Measurements from ENCODE around the gene EXD2.

- TF ChIP-seq CREB1 (CRISPR knock-in tag; IDR thresholded peaks at IDR 0.05): no peak
- no peak for TF ChIP-seq NR1H2 (CRISPR knock-in tag; IDR thresholded peaks at IDR 0.05)
- no peak for TF ChIP-seq ETV6 (CRISPR knock-in tag; IDR thresholded peaks at IDR 0.05)
- no peak for TF ChIP-seq CTCF (IDR thresholded peaks at IDR 0.05)
- TF ChIP-seq FOXJ3 (CRISPR knock-in tag; IDR thresholded peaks at IDR 0.05; ENCODE audit: borderline replicate concordance): no peak
- TF ChIP-seq, protein P1, sequence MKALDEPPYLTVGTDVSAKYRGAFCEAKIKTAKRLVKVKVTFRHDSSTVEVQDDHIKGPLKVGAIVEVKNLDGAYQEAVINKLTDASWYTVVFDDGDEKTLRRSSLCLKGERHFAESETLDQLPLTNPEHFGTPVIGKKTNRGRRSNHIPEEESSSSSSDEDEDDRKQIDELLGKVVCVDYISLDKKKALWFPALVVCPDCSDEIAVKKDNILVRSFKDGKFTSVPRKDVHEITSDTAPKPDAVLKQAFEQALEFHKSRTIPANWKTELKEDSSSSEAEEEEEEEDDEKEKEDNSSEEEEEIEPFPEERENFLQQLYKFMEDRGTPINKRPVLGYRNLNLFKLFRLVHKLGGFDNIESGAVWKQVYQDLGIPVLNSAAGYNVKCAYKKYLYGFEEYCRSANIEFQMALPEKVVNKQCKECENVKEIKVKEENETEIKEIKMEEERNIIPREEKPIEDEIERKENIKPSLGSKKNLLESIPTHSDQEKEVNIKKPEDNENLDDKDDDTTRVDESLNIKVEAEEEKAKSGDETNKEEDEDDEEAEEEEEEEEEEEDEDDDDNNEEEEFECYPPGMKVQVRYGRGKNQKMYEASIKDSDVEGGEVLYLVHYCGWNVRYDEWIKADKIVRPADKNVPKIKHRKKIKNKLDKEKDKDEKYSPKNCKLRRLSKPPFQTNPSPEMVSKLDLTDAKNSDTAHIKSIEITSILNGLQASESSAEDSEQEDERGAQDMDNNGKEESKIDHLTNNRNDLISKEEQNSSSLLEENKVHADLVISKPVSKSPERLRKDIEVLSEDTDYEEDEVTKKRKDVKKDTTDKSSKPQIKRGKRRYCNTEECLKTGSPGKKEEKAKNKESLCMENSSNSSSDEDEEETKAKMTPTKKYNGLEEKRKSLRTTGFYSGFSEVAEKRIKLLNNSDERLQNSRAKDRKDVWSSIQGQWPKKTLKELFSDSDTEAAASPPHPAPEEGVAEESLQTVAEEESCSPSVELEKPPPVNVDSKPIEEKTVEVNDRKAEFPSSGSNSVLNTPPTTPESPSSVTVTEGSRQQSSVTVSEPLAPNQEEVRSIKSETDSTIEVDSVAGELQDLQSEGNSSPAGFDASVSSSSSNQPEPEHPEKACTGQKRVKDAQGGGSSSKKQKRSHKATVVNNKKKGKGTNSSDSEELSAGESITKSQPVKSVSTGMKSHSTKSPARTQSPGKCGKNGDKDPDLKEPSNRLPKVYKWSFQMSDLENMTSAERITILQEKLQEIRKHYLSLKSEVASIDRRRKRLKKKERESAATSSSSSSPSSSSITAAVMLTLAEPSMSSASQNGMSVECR (CRISPR knock-in tag; IDR thresholded peaks at IDR 0.05; ENCODE audit: borderline replicate concordance): no peak
Observed at GRCh38 chr14:69152902-69153151, 38.5 kb upstream of the EXD2 start, which contains the start of gene DCAF5.
